HepG2 (cell line): ENCODE data around the gene FAM20A. TPM values are rescaled to one million over a fixed set of nuclear protein-coding genes. Genes with fewer than 3 reads are reported as not detected.

ENCODE experiments used
- ATAC-seq: fragments of 200-7000 bp; cut with Tn5 transposase; 3 replicates; pipeline ENCODE4 v1.9.1; 2020; ENCODE audit warnings: mild to moderate bottlenecking, moderate library complexity
- BruUV-seq: library from RNA; stranded (reverse); fragments of 400-500 nt; replicated peaks from 2 replicates; lab custom pipeline; 2021; lab: Mats Ljungman, UMichigan
- CTCF ChIA-PET: fragments of 300-600 bp; formaldehyde crosslinking; extraction: SDS; loops from one replicate; lab custom pipeline; 2021; ENCODE audit warnings: low total read pairs, inconsistent platforms, low intra/inter-chr PET ratio; lab: Yijun Ruan, JAX
- POLR2A ChIA-PET: fragments of 350-600 bp; sonication (Branson Sonifier 250); formaldehyde crosslinking; loops from one replicate; lab custom pipeline; 2020; ENCODE audit warnings: antibody characterized with exemption, inconsistent platforms; lab: Yijun Ruan, JAX
- DNase-seq: peaks from one replicate; pipeline ENCODE4 v3.0.0-alpha.2; 2015; ENCODE audit warnings: low spot score
- FAIRE-seq: peaks from 3 replicates; lab custom pipeline; 2011; peaks lifted over from hg19 to GRCh38; lab: Jason Lieb, UNC
- H2AFZ ChIP-seq: one replicate; pipeline ENCODE4 v1.6.1; 2011; ENCODE audit warnings: low read length, inconsistent platforms
- H3K27ac ChIP-seq: fragments of 300-600 bp; 3 replicates; pipeline ENCODE4 v1.8.0; 2011; ENCODE audit warnings: mixed run types, mild to moderate bottlenecking, mixed read lengths, low read length, inconsistent platforms; ENCODE audit not compliant: insufficient read depth; ENCODE audit errors: extremely low read length
- H3K27me3 ChIP-seq, 2 experiments: fragments of 200-600 bp in 1 of 2; 2 replicates in 1 of 2; 3 replicates in 1 of 2; pipeline versions ENCODE4 v1.6.0 to v1.8.0; 2011; ENCODE audit warnings: low read length in 2 of 2, mild to moderate bottlenecking in 2 of 2, moderate library complexity in 2 of 2, inconsistent platforms in 1 of 2; ENCODE audit not compliant: insufficient read depth in 2 of 2, control insufficient read depth in 1 of 2
- H3K36me3 ChIP-seq, 2 experiments: fragments of 200-600 bp in 1 of 2; replicated peaks in 1 of 2; 2 replicates in 1 of 2; 3 replicates in 1 of 2; pipeline versions ENCODE4 v1.5.1 to v1.8.0; 2011; ENCODE audit warnings: low read length in 2 of 2, inconsistent platforms in 1 of 2; ENCODE audit not compliant: insufficient read depth in 2 of 2, control insufficient read depth in 1 of 2
- H3K4me1 ChIP-seq: 2 replicates; pipeline ENCODE4 v1.5.1; 2012; ENCODE audit warnings: low read length, inconsistent platforms; ENCODE audit not compliant: insufficient read depth
- H3K4me2 ChIP-seq: 2 replicates; pipeline ENCODE4 v1.6.0; 2011; ENCODE audit warnings: low read depth, low read length, inconsistent platforms
- H3K4me3 ChIP-seq, 3 experiments: fragments of 200-600 bp in 1 of 3; sonication (generic), shearing (Covaris generic) in 1 of 3; replicated peaks in 1 of 3; 2 replicates each; pipeline ENCODE4 v1.5.1; 2011 to 2016; ENCODE audit warnings: low read length in 3 of 3, inconsistent platforms in 2 of 3, low read depth in 2 of 3, mild to moderate bottlenecking in 2 of 3, control low read depth in 1 of 3, mixed read lengths in 1 of 3; ENCODE audit not compliant: insufficient read depth in 1 of 3
- H3K79me2 ChIP-seq: one replicate; pipeline ENCODE4 v1.6.1; 2011; ENCODE audit warnings: low read length, inconsistent platforms; ENCODE audit not compliant: insufficient read depth
- H3K9ac ChIP-seq: 2 replicates; pipeline ENCODE4 v1.6.0; 2011; ENCODE audit warnings: mild to moderate bottlenecking, low read depth, low read length, inconsistent platforms; ENCODE audit not compliant: insufficient read depth
- H3K9me3 ChIP-seq: 2 replicates; pipeline ENCODE4 v1.5.1; 2012; ENCODE audit warnings: mild to moderate bottlenecking, low read length
- H4K20me1 ChIP-seq: 2 replicates; pipeline ENCODE4 v1.6.0; 2011; ENCODE audit warnings: inconsistent platforms, mild to moderate bottlenecking, low read length, moderate library complexity; ENCODE audit not compliant: insufficient read depth
- ARHGAP35 ChIP-seq: sonication (generic); formaldehyde crosslinking; IDR thresholded peaks from 2 replicates; pipeline ENCODE4 v1.9.0; 2022; ENCODE audit warnings: mild to moderate bottlenecking, inconsistent platforms, moderate library complexity, missing genetic modification reagents, borderline replicate concordance
- CHCHD3 ChIP-seq: sonication (generic); formaldehyde crosslinking; IDR thresholded peaks from 2 replicates; pipeline ENCODE4 v1.8.0; 2022; ENCODE audit warnings: mild to moderate bottlenecking, missing genetic modification reagents, moderate library complexity
- NFKBIZ ChIP-seq: IDR thresholded peaks from 2 replicates; pipeline ENCODE4 v1.6.1; 2018; ENCODE audit warnings: missing genetic modification reagents, missing compliant biosample characterization
- POLR2AphosphoS2 ChIP-seq: IDR thresholded peaks from 2 replicates; pipeline ENCODE4 v1.6.1; 2011; ENCODE audit warnings: low read depth, low read length, improper control_type of control experiment
- RXRA ChIP-seq: sonication (generic); formaldehyde crosslinking; IDR thresholded peaks from 2 replicates; pipeline ENCODE4 v1.5.1; 2020; ENCODE audit warnings: missing genetic modification reagents
- SKI ChIP-seq: fragments of 450-650 bp; IDR thresholded peaks from one replicate; pipeline ENCODE4 v1.6.1; 2018; ENCODE audit warnings: mild to moderate bottlenecking; ENCODE audit not compliant: partially characterized antibody
- SMAD3 ChIP-seq: sonication (generic); formaldehyde crosslinking; IDR thresholded peaks from 2 replicates; pipeline ENCODE4 v1.4.0; 2020; ENCODE audit warnings: missing genetic modification reagents
- SP5 ChIP-seq: IDR thresholded peaks from 2 replicates; pipeline ENCODE4 v1.6.1; 2016; ENCODE audit warnings: low read depth, borderline replicate concordance
- ZC3H13 ChIP-seq: sonication (generic); formaldehyde crosslinking; IDR thresholded peaks from 2 replicates; pipeline ENCODE4 v1.8.1; 2023; ENCODE audit warnings: mild to moderate bottlenecking, missing genetic modification reagents, moderate library complexity
- ZFP62 ChIP-seq: sonication (generic); formaldehyde crosslinking; IDR thresholded peaks from 2 replicates; pipeline ENCODE4 v1.4.0; 2020; ENCODE audit warnings: missing genetic modification reagents
- ZMYM3 ChIP-seq: sonication (generic); formaldehyde crosslinking; IDR thresholded peaks from 2 replicates; pipeline ENCODE4 v1.5.1; 2020; ENCODE audit warnings: mild to moderate bottlenecking, missing genetic modification reagents
- ZNF468 ChIP-seq: sonication (generic); formaldehyde crosslinking; IDR thresholded peaks from 2 replicates; pipeline ENCODE4 v1.8.0; 2022; ENCODE audit warnings: mild to moderate bottlenecking, moderate library complexity, missing genetic modification reagents
- ZNF550 ChIP-seq: sonication (generic); formaldehyde crosslinking; IDR thresholded peaks from 2 replicates; pipeline ENCODE4 v1.4.0; 2020; ENCODE audit warnings: mild to moderate bottlenecking, missing genetic modification reagents, borderline replicate concordance
- ZNF572 ChIP-seq: sonication (generic); formaldehyde crosslinking; IDR thresholded peaks from 2 replicates; pipeline ENCODE4 v1.5.1; 2020; ENCODE audit warnings: mild to moderate bottlenecking, missing genetic modification reagents
- ZNF644 ChIP-seq: IDR thresholded peaks from 2 replicates; pipeline ENCODE4 v1.6.1; 2016; ENCODE audit warnings: low read depth
- ZNF672 ChIP-seq: sonication (generic); formaldehyde crosslinking; IDR thresholded peaks from 2 replicates; pipeline ENCODE4 v1.8.1; 2022; ENCODE audit warnings: missing genetic modification reagents
- ZNF790 ChIP-seq: sonication (generic); formaldehyde crosslinking; IDR thresholded peaks from 2 replicates; pipeline ENCODE4 v1.8.0; 2022; ENCODE audit warnings: missing genetic modification reagents, mild to moderate bottlenecking, borderline replicate concordance
- WGBS: methylation state at CpG from one replicate; pipeline ENCODE4 v1.1.6; 2017; ENCODE audit warnings: low lambda C conversion rate; 5-methylcytosine and 5-hydroxymethylcytosine counted together
- in situ Hi-C: cut with HindIII; loops from 2 replicates; pipeline ENCODE4 v1.10.0; 2017; ENCODE audit warnings: low pct_unique_long_range_greater_than_20kb; ENCODE audit not compliant: extremely low pct_ligation_motif_present
- intact Hi-C: fragments of 100-400 bp; cut with micrococcal nuclease; formaldehyde crosslinking; loops from one replicate; pipeline ENCODE4 v1.10.0; 2022; ENCODE audit not compliant: unreplicated experiment
- polyA plus RNA-seq, 8 experiments: library from polyadenylated mRNA; depleted of rRNA in 3 of 8; stranded (reverse) in 7 of 8; unstranded in 1 of 8; fragments of >200 nt; fragmentation: Illumina TruSeq in 4 of 8; extraction: Trizol in 4 of 8; gene quantifications; 2 replicates each; pipeline versions ENCODE4 v1.2.1 to v1.2.3, GENCODE V29; 2011 to 2016; ENCODE audit warnings: low read depth in 4 of 8, missing spikeins in 1 of 8, mixed read lengths in 1 of 8; ENCODE audit not compliant: insufficient read depth in 1 of 8
- total RNA-seq, 5 experiments: library from RNA; depleted of rRNA; stranded (reverse); fragments of >200 nt; fragmentation: Illumina TruSeq; extraction: Trizol; gene quantifications; 2 replicates each; pipeline ENCODE4 v1.2.3, GENCODE V29; 2016; ENCODE audit warnings: low read depth in 1 of 5
- TF ChIP-seq, protein P1 (sequence below): sonication (generic); formaldehyde crosslinking; IDR thresholded peaks from 2 replicates; pipeline ENCODE4 v1.4.0; 2020; ENCODE audit warnings: mild to moderate bottlenecking, missing genetic modification reagents
- TF ChIP-seq, protein P2 (sequence below): sonication (generic); formaldehyde crosslinking; conservative IDR thresholded peaks from 2 replicates; pipeline ENCODE4 v1.8.0; 2022; ENCODE audit warnings: low read depth, missing genetic modification reagents
- TF ChIP-seq, protein P3 (sequence below): sonication (generic); formaldehyde crosslinking; IDR thresholded peaks from 2 replicates; pipeline ENCODE4 v1.4.0; 2020; ENCODE audit warnings: mild to moderate bottlenecking, missing genetic modification reagents

Gene FAM20A
- total and polyA plus RNA-seq, 2 of the 13 experiments (the other 11 are each of a cell fraction or from before 2014, with no cell fraction given), result 9.3 to 20.7 TPM

DNA sequence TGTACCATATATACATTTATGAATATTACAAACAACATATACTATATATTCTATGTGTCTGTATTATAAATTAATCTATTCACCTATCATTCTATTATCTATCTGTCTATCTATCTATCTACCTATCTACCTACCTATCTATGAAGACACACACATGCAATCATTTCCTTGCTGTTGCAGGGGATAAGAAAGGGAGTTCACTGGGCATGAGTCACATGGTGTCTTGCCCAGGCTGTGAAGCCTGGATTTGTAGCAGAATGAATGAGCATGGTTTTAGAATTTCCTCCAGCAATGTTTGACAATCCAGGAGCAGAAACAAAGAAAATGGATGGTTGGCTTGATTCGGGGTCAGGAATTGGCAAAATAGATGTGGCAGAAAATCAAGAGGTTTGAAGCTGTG, 23.2 kb upstream of the FAM20A start:
- in situ Hi-C loops, result no loop called here
- Histone ChIP-seq H4K20me1 (no peaks in the 10 kb centered on the region; the same call in 1 of the 2 replicates), H3K9me3 (no peaks in the 10 kb centered on the region), H2AFZ (no peak overlapping the region), H3K9ac (no peak overlapping the region), H3K79me2 (no peaks in the 10 kb centered on the region), H3K27ac (no peak overlapping the region), H3K4me3 (no peak overlapping the region), H3K4me2 (no peak overlapping the region), H3K36me3 (no peaks in the 10 kb centered on the region), H3K27me3 (peaks cover 0 to 4% of the 10 kb centered on the region in 2 experiments; a peak in 1 of 5 replicates), H3K4me1 (no peaks in the 10 kb centered on the region)
- POLR2A ChIA-PET, result no interaction called here
- no peak for TF ChIP-seq ZFP62 (CRISPR knock-in tag)
- TF ChIP-seq ZNF572 (CRISPR knock-in tag), result no peak
- no peak for TF ChIP-seq ARHGAP35 (CRISPR knock-in tag)
- no peak for TF ChIP-seq NFKBIZ (CRISPR knock-in tag)
- TF ChIP-seq ZNF550 (CRISPR knock-in tag), result no peak
- no peak for TF ChIP-seq ZMYM3
- no peak for TF ChIP-seq SKI
- CTCF ChIA-PET, result no interaction called here
- DNase-seq (no peak), ATAC-seq (no peak), FAIRE-seq (no peak)
- intact Hi-C loops, result no loop called here
- BruUV-seq, result no TSS peak
- WGBS, result 8% methylated on average over 1 of the region's 1 CpG

DNA sequence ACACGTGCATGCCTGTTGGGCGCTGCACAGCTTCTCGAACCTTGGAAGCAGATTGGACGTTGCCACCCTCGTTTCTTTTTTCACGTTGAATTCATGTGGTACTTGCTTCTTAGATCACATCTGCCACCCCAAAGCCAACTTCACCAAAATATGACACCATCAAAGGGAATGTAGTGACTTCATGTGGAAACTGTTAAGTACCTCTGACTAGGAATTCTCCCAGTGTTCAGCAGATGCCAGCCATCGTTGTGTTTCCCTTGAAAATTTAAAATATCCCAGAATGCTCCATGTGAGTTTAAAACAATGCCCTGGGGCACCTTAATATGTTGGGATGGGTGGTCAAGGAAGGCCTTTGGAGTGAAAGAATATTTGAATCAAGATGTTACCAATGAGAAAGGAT, 22.6 kb upstream of the FAM20A start:
- BruUV-seq, result no TSS peak
- no peaks in the 10 kb centered on the region for H4K20me1 ChIP-seq
- 35% methylated on average over 7 of the region's 7 CpGs for WGBS
- intact Hi-C loops (no loop called here), in situ Hi-C loops (no loop called here)
- H3K27ac ChIP-seq, result no peak overlapping the region
- no peak overlapping the region for H2AFZ ChIP-seq
- H3K79me2 ChIP-seq, result no peaks in the 10 kb centered on the region
- no peaks in the 10 kb centered on the region for H3K36me3 ChIP-seq
- no peaks in the 10 kb centered on the region for H3K4me1 ChIP-seq
- no peaks in the 10 kb centered on the region for H3K9me3 ChIP-seq
- ChIA-PET POLR2A (no interaction called here), CTCF (no interaction called here)
- ATAC-seq, result no peak
- no peak overlapping the region for H3K9ac ChIP-seq
- H3K4me2 ChIP-seq, result no peak overlapping the region
- no peak overlapping the region for H3K4me3 ChIP-seq
- FAIRE-seq, result no peak
- peaks cover 0 to 4% of the 10 kb centered on the region in 2 experiments; a peak in 1 of 5 replicates for H3K27me3 ChIP-seq
- no peak for DNase-seq
- TF ChIP-seq ZC3H13 (CRISPR knock-in tag) (no peak), SMAD3 (CRISPR knock-in tag) (no peak), ZNF790 (CRISPR knock-in tag) (no peak), CHCHD3 (CRISPR knock-in tag) (no peak), SP5 (CRISPR knock-in tag) (no peak), ZNF644 (CRISPR knock-in tag) (no peak), RXRA (CRISPR knock-in tag) (no peak), ZNF672 (CRISPR knock-in tag) (no peak), ZNF468 (CRISPR knock-in tag) (no peak), POLR2AphosphoS2 (no peak)
- TF ChIP-seq, protein P1, sequence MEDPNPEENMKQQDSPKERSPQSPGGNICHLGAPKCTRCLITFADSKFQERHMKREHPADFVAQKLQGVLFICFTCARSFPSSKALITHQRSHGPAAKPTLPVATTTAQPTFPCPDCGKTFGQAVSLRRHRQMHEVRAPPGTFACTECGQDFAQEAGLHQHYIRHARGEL (CRISPR knock-in tag), result no peak
- TF ChIP-seq, protein P2, sequence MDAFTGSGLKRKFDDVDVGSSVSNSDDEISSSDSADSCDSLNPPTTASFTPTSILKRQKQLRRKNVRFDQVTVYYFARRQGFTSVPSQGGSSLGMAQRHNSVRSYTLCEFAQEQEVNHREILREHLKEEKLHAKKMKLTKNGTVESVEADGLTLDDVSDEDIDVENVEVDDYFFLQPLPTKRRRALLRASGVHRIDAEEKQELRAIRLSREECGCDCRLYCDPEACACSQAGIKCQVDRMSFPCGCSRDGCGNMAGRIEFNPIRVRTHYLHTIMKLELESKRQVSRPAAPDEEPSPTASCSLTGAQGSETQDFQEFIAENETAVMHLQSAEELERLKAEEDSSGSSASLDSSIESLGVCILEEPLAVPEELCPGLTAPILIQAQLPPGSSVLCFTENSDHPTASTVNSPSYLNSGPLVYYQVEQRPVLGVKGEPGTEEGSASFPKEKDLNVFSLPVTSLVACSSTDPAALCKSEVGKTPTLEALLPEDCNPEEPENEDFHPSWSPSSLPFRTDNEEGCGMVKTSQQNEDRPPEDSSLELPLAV (CRISPR knock-in tag), result no peak
- TF ChIP-seq, protein P3, sequence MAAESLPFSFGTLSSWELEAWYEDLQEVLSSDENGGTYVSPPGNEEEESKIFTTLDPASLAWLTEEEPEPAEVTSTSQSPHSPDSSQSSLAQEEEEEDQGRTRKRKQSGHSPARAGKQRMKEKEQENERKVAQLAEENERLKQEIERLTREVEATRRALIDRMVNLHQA, result no peak
